Colonic mucosa (tissue), 4 donors: ENCODE data around the gene ZNF784. TPM values are rescaled to one million over a fixed set of nuclear protein-coding genes. Genes with fewer than 3 reads are reported as not detected.

Experiments
- DNase-seq: peaks from one replicate; pipeline ENCODE4 v3.0.0-alpha.2; 2020
- H3K27ac ChIP-seq: fragments of 200-600 bp; one replicate; pipeline ENCODE4 v1.8.0; 2021
- H3K27me3 ChIP-seq: fragments of 200-600 bp; one replicate; pipeline ENCODE4 v1.8.0; 2021
- H3K36me3 ChIP-seq: fragments of 200-600 bp; one replicate; pipeline ENCODE4 v1.8.0; 2021
- H3K4me1 ChIP-seq: fragments of 200-600 bp; one replicate; pipeline ENCODE4 v1.8.0; 2021; ENCODE audit warnings: mild to moderate bottlenecking
- H3K4me3 ChIP-seq: fragments of 200-600 bp; one replicate; pipeline ENCODE4 v1.8.0; 2021
- H3K9ac ChIP-seq, 2 donors: one replicate each; pipeline ENCODE4 v1.7.0; 2013; ENCODE audit warnings: control low read depth in 2 of 2, low read depth in 2 of 2, low read length in 2 of 2
- H3K9me3 ChIP-seq: fragments of 200-600 bp; one replicate; pipeline ENCODE4 v1.8.0; 2021
- CTCF ChIP-seq: fragments of 200-600 bp; IDR thresholded peaks from one replicate; pipeline ENCODE4 v1.8.0; 2022; ENCODE audit warnings: antibody characterized with exemption, mild to moderate bottlenecking
- intact Hi-C: fragments of 100-400 bp; cut with DNase I; formaldehyde crosslinking; loops from one replicate; pipeline ENCODE4 v1.14.1; 2022
- total RNA-seq, 2 donors: library from RNA; stranded (reverse); fragmentation: NEBNext Ultra II Directional in 1 of 2; extraction: Animal tissue kit (Norgen Biotek cat#: 25700) in 1 of 2; gene quantifications; one replicate each; pipeline ENCODE4 v1.2.1, GENCODE V29; 2021
- donor health status: healthy.
- donor health status: DM: no; HTN: no; CAD: no.
- donor health status: DM: no; HTN: no; CAD: no.

Gene ZNF784
- total RNA-seq, 2 donors from 2014 or later: 9.9 to 10.2 TPM

- Histone ChIP-seq H3K27me3 (no peaks in the 10 kb centered on the region), H3K27ac (peak overlapping the region; percentile 80), H3K4me1 (peaks cover 7% of the 10 kb centered on the region), H3K36me3 (no peaks in the 10 kb centered on the region), H3K4me3 (peak overlapping the region; percentile 72), H3K9ac (peak overlapping the region; percentile 76), H3K9me3 (no peaks in the 10 kb centered on the region)
- TF ChIP-seq CTCF: no peak
- peak; percentile 49 for DNase-seq
- intact Hi-C loops: no loop called here
Measured at GRCh38 chr19:55581145-55581822, 43.1 kb downstream of the ZNF784 start.

GRCh38 chr19:55580628-55581144 is 43.7 kb downstream of the ZNF784 start, which contains the start of gene ZNF579:
ZNF579 (minus strand) TSS chr19:55580848; CDS start chr19:55579639, 1,209 bp downstream.
- peak within 1 kb of the TSS; percentile 76 to 84 for H3K9ac ChIP-seq
- H3K4me1 ChIP-seq: peaks cover 7% of the 10 kb centered on the region
- no peaks in the 10 kb centered on the region for H3K9me3 ChIP-seq
- peak; percentile 86 for DNase-seq
- H3K36me3 ChIP-seq: no peaks in the 10 kb centered on the region
- intact Hi-C loops: no loop called here
- no peak for TF ChIP-seq CTCF
- H3K27me3 ChIP-seq: no peaks in the 10 kb centered on the region
- peak within 1 kb of the TSS; percentile 72 for H3K4me3 ChIP-seq
- H3K27ac ChIP-seq: peak within 1 kb of the TSS; percentile 80

- Histone ChIP-seq H3K4me3 (peak overlapping the region; percentile 72), H3K9me3 (no peaks in the 10 kb centered on the region), H3K27ac (peak overlapping the region; percentile 80), H3K36me3 (no peaks in the 10 kb centered on the region), H3K27me3 (no peaks in the 10 kb centered on the region), H3K9ac (peak overlapping the region; percentile 76 to 84), H3K4me1 (peaks cover 7% of the 10 kb centered on the region)
- no peak for DNase-seq
- TF ChIP-seq CTCF: no peak
- intact Hi-C loops: no loop called here
Measured at GRCh38 chr19:55579766-55580621, 44.4 kb downstream of the ZNF784 start.

- intact Hi-C loops: no loop called here
- Histone ChIP-seq H3K4me3 (no peak overlapping the region), H3K27me3 (no peaks in the 10 kb centered on the region), H3K4me1 (peaks cover 7% of the 10 kb centered on the region), H3K36me3 (no peaks in the 10 kb centered on the region), H3K9ac (peak overlapping the region in 1 of 2 donors; percentile 76), H3K27ac (no peak overlapping the region), H3K9me3 (no peaks in the 10 kb centered on the region)
- no peak for TF ChIP-seq CTCF
- no peak for DNase-seq
Measured at GRCh38 chr19:55578761-55579747, 45.3 kb downstream of the ZNF784 start.
